BLaER1 treated with 17β-estradiol and CSF1 and Interleukin-3, amounts not matched to agents 10 nM and 100 nM (cell line): ENCODE results near the gene CFAP45.

ENCODE experiments used
- H3K27ac ChIP-seq, 11 experiments: shearing (Covaris generic); formaldehyde crosslinking; 2 replicates each; pipeline ENCODE4 v1.8.1; 2022
- H3K27me3 ChIP-seq, 11 experiments: shearing (Covaris generic); formaldehyde crosslinking; 2 replicates each; pipeline ENCODE4 v1.8.1; 2022
- H3K36me3 ChIP-seq, 11 experiments: shearing (Covaris generic); formaldehyde crosslinking; 2 replicates each; pipeline ENCODE4 v1.8.1; 2022
- H3K4me1 ChIP-seq, 10 experiments: shearing (Covaris generic); formaldehyde crosslinking; 2 replicates each; pipeline ENCODE4 v1.8.1; 2022
- H3K4me2 ChIP-seq, 11 experiments: shearing (Covaris generic); formaldehyde crosslinking; 2 replicates each; pipeline ENCODE4 v1.8.1; 2022
- H3K4me3 ChIP-seq, 10 experiments: shearing (Covaris generic); formaldehyde crosslinking; 2 replicates each; pipeline ENCODE4 v1.8.1; 2022
- H3K9ac ChIP-seq, 11 experiments: shearing (Covaris generic); formaldehyde crosslinking; 2 replicates each; pipeline ENCODE4 v1.8.1; 2022
- H3K9me3 ChIP-seq, 11 experiments: shearing (Covaris generic); formaldehyde crosslinking; replicated peaks in 1 of 11; 2 replicates each; pipeline ENCODE4 v1.8.1; 2022
- H4K20me1 ChIP-seq, 11 experiments: shearing (Covaris generic); formaldehyde crosslinking; 2 replicates each; pipeline ENCODE4 v1.8.1; 2022
- Cebpa-rat ChIP-seq, 11 experiments: shearing (Covaris generic); IDR thresholded peaks; 2 replicates each; pipeline ENCODE4 v1.8.1; 2022

Gene CFAP45

DNA sequence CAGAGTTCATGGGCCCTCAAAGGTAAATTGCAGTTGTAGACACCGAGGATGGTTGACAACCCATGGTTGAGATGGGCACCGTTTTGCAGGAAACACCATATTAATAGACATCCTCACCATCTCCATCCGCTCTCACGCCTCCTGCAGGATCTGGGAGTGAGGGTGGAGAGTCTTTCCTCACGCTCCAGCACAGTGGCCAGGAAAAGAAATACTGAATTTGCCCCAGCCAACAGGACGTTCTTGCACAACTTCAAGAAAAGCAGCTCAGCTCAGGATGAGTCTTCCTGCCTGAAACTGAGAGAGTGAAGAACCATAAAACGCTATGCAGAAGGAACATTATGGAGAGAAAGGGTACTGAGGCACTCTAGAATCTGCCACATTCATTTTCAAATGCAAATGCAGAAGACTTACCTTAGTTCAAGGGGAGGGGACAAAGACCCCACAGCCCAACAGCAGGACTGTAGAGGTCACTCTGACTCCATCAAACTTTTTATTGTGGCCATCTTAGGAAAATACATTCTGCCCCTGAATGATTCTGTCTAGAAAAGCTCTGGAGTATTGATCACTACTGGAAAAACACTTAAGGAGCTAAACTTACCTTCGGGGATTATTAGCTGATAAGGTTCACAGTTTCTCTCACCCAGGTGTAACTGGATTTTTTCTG, 64.0 kb downstream of the CFAP45 start:
- Histone ChIP-seq H3K27ac (no peak overlapping the region), H3K27me3 (no peaks in the 10 kb centered on the region), H3K4me3 (no peak overlapping the region), H3K9me3 (no peaks in the 10 kb centered on the region), H3K9ac (no peak overlapping the region), H4K20me1 (peaks cover 0 to 86% (median 0%) of the 10 kb centered on the region in 11 experiments; a peak in 4 of 22 replicates), H3K36me3 (peaks cover 0 to 69% (median 0%) of the 10 kb centered on the region in 11 experiments; a peak in 6 of 22 replicates), H3K4me2 (peak overlapping the region in 5 of 11 experiments; percentile 12 to 41 (median 30); a peak in 7 of 22 replicates), H3K4me1 (peaks cover 13 to 91% (median 25%) of the 10 kb centered on the region in 10 experiments)
- no peak for TF ChIP-seq Cebpa-rat (IDR thresholded peaks at IDR 0.05)

DNA sequence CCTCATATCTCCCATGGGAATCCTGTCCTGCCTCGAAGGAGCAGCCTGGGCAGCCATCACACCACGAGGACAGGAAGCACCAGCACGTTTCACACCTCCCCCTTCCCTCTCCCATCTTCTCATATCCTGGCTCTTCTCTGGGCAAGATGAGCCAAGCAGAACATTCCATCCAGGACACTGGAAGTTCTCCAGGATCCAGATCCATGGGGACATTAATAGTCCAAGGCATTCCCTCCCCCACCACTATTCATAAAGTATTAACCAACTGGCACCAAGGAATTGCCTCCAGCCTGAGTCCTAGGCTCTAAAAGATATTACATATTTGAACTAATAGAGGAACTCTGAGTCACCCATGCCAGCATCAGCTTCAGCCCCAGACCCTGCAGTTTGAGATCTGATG, 64.6 kb downstream of the CFAP45 start:
- Histone ChIP-seq H3K36me3 (peaks cover 0 to 76% (median 0%) of the 10 kb centered on the region in 11 experiments; a peak in 6 of 22 replicates), H4K20me1 (peaks cover 0 to 93% (median 0%) of the 10 kb centered on the region in 11 experiments; a peak in 4 of 22 replicates), H3K4me2 (peak overlapping the region in 5 of 11 experiments; percentile 12 to 41 (median 30); a peak in 7 of 22 replicates), H3K9me3 (no peaks in the 10 kb centered on the region), H3K9ac (no peak overlapping the region), H3K27me3 (no peaks in the 10 kb centered on the region), H3K4me1 (peaks cover 13 to 97% (median 25%) of the 10 kb centered on the region in 10 experiments), H3K27ac (no peak overlapping the region), H3K4me3 (no peak overlapping the region)
- TF ChIP-seq Cebpa-rat (IDR thresholded peaks at IDR 0.05) = no peak

- no peaks in the 10 kb centered on the region for H3K27me3 ChIP-seq
- H4K20me1 ChIP-seq = peaks cover 0 to 80% (median 0%) of the 10 kb centered on the region in 11 experiments; a peak in 4 of 22 replicates
- peaks cover 0 to 97% (median 26%) of the 10 kb centered on the region in 10 experiments; a peak in 16 of 20 replicates for H3K4me1 ChIP-seq
- no peak overlapping the region for H3K4me3 ChIP-seq
- no peaks in the 10 kb centered on the region for H3K9me3 ChIP-seq
- 0 out of 22 replicates have a peak overlapping the region, but pooled peaks of 1 of the 11 experiments have one; percentile 25 for H3K9ac ChIP-seq
- TF ChIP-seq Cebpa-rat (IDR thresholded peaks at IDR 0.05) = no peak
- H3K4me2 ChIP-seq = peak overlapping the region in 2 of 11 experiments; percentile 94 to 98; a peak in 4 of 22 replicates
- peaks cover 0 to 81% (median 0%) of the 10 kb centered on the region in 11 experiments; a peak in 6 of 22 replicates for H3K36me3 ChIP-seq
- no peak overlapping the region for H3K27ac ChIP-seq
Measured at GRCh38 chr1:159832309-159832708, 67.7 kb downstream of the CFAP45 start.

- H3K9me3 ChIP-seq = no peaks in the 10 kb centered on the region
- H3K36me3 ChIP-seq = peaks cover 0 to 74% (median 0%) of the 10 kb centered on the region in 11 experiments; a peak in 6 of 22 replicates
- H3K4me3 ChIP-seq = peak overlapping the region in 2 of 10 experiments; percentile 65 to 71; a peak in 1 of 20 replicates
- H3K27me3 ChIP-seq = no peaks in the 10 kb centered on the region
- H4K20me1 ChIP-seq = peaks cover 0 to 73% (median 0%) of the 10 kb centered on the region in 11 experiments; a peak in 4 of 22 replicates
- peaks cover 0 to 96% (median 33%) of the 10 kb centered on the region in 10 experiments; a peak in 18 of 20 replicates for H3K4me1 ChIP-seq
- no peak for TF ChIP-seq Cebpa-rat (IDR thresholded peaks at IDR 0.05)
- H3K9ac ChIP-seq = peak overlapping the region in 1 of 11 experiments; percentile 25; a peak in 1 of 22 replicates
- peak overlapping the region in 3 of 11 experiments; percentile 80 to 98 (median 94); a peak in 5 of 22 replicates for H3K4me2 ChIP-seq
- no peak overlapping the region for H3K27ac ChIP-seq
Measured at GRCh38 chr1:159831412-159832141, 68.4 kb downstream of the CFAP45 start.

GRCh38 chr1:159830722-159831121, 69.2 kb downstream of the CFAP45 start:
- no peak overlapping the region for H3K27ac ChIP-seq
- H3K9ac ChIP-seq = peak overlapping the region in 1 of 11 experiments; percentile 11; a peak in 2 of 22 replicates
- peak overlapping the region in 3 of 11 experiments; percentile 80 to 98 (median 94); a peak in 6 of 22 replicates for H3K4me2 ChIP-seq
- peaks cover 5 to 94% (median 40%) of the 10 kb centered on the region in 10 experiments; a peak in 18 of 20 replicates for H3K4me1 ChIP-seq
- H3K4me3 ChIP-seq = peak overlapping the region in 2 of 10 experiments; percentile 65 to 71; a peak in 4 of 20 replicates
- H3K9me3 ChIP-seq = no peaks in the 10 kb centered on the region
- H3K36me3 ChIP-seq = peaks cover 0 to 65% (median 0%) of the 10 kb centered on the region in 11 experiments; a peak in 6 of 22 replicates
- H3K27me3 ChIP-seq = no peaks in the 10 kb centered on the region
- peaks cover 0 to 64% (median 0%) of the 10 kb centered on the region in 11 experiments; a peak in 4 of 22 replicates for H4K20me1 ChIP-seq
- no peak for TF ChIP-seq Cebpa-rat (IDR thresholded peaks at IDR 0.05)

DNA sequence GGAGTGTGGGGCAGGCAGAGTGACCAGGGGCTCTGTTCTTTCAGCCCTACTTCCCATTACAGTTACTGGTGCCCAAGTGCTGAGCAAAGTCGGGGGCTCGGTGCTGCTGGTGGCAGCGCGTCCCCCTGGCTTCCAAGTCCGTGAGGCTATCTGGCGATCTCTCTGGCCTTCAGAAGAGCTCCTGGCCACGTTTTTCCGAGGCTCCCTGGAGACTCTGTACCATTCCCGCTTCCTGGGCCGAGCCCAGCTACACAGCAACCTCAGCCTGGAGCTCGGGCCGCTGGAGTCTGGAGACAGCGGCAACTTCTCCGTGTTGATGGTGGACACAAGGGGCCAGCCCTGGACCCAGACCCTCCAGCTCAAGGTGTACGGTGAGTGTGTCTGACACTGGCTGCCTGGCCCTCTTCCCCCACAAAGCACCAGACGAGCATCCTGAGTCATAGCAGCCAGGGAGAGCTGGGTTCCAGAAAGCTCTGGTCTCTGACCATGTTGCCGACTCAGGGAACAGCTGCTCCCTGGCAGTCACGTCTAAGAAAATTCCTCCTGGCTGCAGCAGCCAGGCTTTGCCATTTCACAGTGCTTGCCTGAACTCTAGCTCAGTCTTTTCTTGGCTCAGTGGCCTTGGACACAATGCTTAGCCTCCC, 70.0 kb downstream of the CFAP45 start:
- Histone ChIP-seq H3K9me3 (no peaks in the 10 kb centered on the region), H3K4me3 (peak overlapping the region in 3 of 10 experiments; percentile 57 to 71 (median 65); a peak in 6 of 20 replicates), H3K27ac (peak overlapping the region in 4 of 11 experiments; percentile 11 to 78 (median 42); a peak in 5 of 22 replicates), H4K20me1 (peaks cover 0 to 57% (median 0%) of the 10 kb centered on the region in 11 experiments; a peak in 4 of 22 replicates), H3K36me3 (peaks cover 0 to 57% (median 0%) of the 10 kb centered on the region in 11 experiments; a peak in 6 of 22 replicates), H3K4me2 (peak overlapping the region in 5 of 11 experiments; percentile 71 to 98 (median 80); a peak in 8 of 22 replicates), H3K4me1 (peaks cover 5 to 94% (median 42%) of the 10 kb centered on the region in 10 experiments; a peak in 18 of 20 replicates), H3K27me3 (no peaks in the 10 kb centered on the region), H3K9ac (peak overlapping the region in 3 of 11 experiments; percentile 39 to 76 (median 75); a peak in 6 of 22 replicates)
- TF ChIP-seq Cebpa-rat (IDR thresholded peaks at IDR 0.05) = no peak

- Histone ChIP-seq H3K4me3 (peak overlapping the region in 3 of 10 experiments; percentile 57 to 71 (median 65); a peak in 6 of 20 replicates), H3K27ac (peak overlapping the region in 4 of 11 experiments; percentile 21 to 78 (median 54); a peak in 6 of 22 replicates), H3K4me2 (peak overlapping the region in 8 of 11 experiments; percentile 27 to 98 (median 72); a peak in 14 of 22 replicates), H4K20me1 (peaks cover 0 to 50% (median 0%) of the 10 kb centered on the region in 11 experiments; a peak in 4 of 22 replicates), H3K4me1 (peaks cover 5 to 96% (median 42%) of the 10 kb centered on the region in 10 experiments; a peak in 18 of 20 replicates), H3K9me3 (no peaks in the 10 kb centered on the region), H3K9ac (peak overlapping the region in 4 of 11 experiments; percentile 11 to 77 (median 57); a peak in 7 of 22 replicates), H3K36me3 (peaks cover 0 to 51% (median 0%) of the 10 kb centered on the region in 11 experiments; a peak in 6 of 22 replicates), H3K27me3 (no peaks in the 10 kb centered on the region)
- no peak for TF ChIP-seq Cebpa-rat (IDR thresholded peaks at IDR 0.05)
Measured at GRCh38 chr1:159829273-159829634, 70.7 kb downstream of the CFAP45 start.
